ENCODE results near the gene FFAR2.

GRCh38 chr19:35458731-35459391, 10.8 kb downstream of the FFAR2 start:
- no peak for TF ChIP-seq CTCF (IDR thresholded peaks at IDR 0.05)
- no peak for TF ChIP-seq POLR2A (IDR thresholded peaks at IDR 0.05)
